ENCODE measurements around the gene TTC17. TPM values are rescaled to one million over a fixed set of nuclear protein-coding genes. Genes with fewer than 3 reads are reported as not detected.

The TTC17 gene
- total RNA-seq, 2 donors from 2014 or later = 103 to 122 TPM

DNA sequence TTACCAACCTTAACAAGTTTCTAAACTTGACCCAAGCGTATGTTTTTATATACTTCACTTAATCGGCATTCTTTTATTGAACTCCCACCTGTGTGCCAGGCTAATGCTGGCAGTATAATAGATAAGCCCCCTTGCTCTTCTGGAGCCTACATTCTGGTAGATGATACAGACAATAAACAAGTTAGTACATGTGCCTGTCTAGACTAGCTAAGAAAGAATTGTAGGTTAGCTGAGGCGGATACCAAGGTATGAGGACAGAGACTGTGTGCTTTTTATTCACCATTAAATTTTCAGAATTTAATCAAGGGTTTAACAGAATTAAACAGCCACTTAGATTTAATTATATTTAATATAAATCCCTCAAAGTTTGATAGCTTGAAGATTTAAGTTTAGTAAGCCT lies 45.7 kb downstream of the TTC17 start:
- Mint-ChIP-seq H3K27me3 (ENCODE audit: insufficient read depth) (no peaks in the 10 kb centered on the region), H3K27ac (no peak overlapping the region), H3K4me1 (no peaks in the 10 kb centered on the region), H3K4me3 (no peak overlapping the region), H3K36me3 (ENCODE audit: low read depth) (peaks cover 69% of the 10 kb centered on the region), H3K9me3 (no peaks in the 10 kb centered on the region)
- no peak overlapping the region for H3K4me3 ChIP-seq (ENCODE audit: low read length)
- no peaks in the 10 kb centered on the region for H3K4me1 ChIP-seq (ENCODE audit: control insufficient read depth, insufficient read depth, low read length)
- no peak for DNase-seq
- no peak overlapping the region for H3K27ac ChIP-seq (ENCODE audit: low read depth, low read length)
- peaks cover 90% of the 10 kb centered on the region for H3K36me3 ChIP-seq (ENCODE audit: control insufficient read depth, insufficient read depth, low read length)
- TF ChIP-seq, protein P1, sequence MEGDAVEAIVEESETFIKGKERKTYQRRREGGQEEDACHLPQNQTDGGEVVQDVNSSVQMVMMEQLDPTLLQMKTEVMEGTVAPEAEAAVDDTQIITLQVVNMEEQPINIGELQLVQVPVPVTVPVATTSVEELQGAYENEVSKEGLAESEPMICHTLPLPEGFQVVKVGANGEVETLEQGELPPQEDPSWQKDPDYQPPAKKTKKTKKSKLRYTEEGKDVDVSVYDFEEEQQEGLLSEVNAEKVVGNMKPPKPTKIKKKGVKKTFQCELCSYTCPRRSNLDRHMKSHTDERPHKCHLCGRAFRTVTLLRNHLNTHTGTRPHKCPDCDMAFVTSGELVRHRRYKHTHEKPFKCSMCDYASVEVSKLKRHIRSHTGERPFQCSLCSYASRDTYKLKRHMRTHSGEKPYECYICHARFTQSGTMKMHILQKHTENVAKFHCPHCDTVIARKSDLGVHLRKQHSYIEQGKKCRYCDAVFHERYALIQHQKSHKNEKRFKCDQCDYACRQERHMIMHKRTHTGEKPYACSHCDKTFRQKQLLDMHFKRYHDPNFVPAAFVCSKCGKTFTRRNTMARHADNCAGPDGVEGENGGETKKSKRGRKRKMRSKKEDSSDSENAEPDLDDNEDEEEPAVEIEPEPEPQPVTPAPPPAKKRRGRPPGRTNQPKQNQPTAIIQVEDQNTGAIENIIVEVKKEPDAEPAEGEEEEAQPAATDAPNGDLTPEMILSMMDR (conservative IDR thresholded peaks at IDR 0.05) = no peak
- 87 to 89% methylated on average over 2 to 3 of the region's 3 CpGs for WGBS, 2 experiments (ENCODE audit: insufficient coverage in 1 of 2, insufficient read length in 1 of 2)
- H3K27me3 ChIP-seq (ENCODE audit: control insufficient read depth, insufficient read depth, low read length, poor library complexity, severe bottlenecking) = no peaks in the 10 kb centered on the region
- no peak overlapping the region for H3K9ac ChIP-seq (ENCODE audit: extremely low read depth, low read length, poor library complexity, severe bottlenecking)
- no peaks in the 10 kb centered on the region for H3K9me3 ChIP-seq (ENCODE audit: control insufficient read depth, low read length)

DNA sequence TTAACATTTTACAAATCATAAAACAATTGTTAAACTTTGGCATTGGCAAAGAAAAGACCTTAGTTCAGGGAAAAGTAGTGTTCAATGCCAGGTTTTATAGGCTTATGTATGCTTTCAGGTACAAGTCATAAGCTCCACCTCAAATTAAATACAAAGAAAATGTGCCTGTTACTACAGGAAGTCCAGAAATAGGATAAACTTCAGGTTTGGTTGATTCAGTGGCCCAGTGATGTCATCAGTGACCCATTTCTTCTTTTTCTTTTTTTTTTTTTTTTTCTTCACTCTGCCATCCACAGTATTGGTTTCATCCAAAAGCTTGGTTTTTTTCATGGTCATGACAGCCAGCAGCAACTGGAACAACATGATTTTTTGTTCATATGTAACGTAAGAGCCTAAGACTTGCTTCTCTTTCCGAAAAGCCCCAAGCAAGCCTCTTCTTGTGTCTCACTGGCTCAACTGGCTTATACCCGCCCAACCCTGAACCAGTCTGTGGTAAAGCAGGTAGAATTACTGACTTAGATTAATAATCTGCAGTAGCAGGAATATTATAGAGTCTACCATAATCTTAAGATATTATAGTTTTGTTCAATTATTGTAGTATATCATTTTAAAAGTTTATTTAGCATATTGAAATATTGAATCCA lies 46.2 kb downstream of the TTC17 start:
- no peak overlapping the region for H3K27ac Mint-ChIP-seq
- DNase-seq = no peak
- Histone ChIP-seq H3K4me3 (ENCODE audit: low read length) (no peak overlapping the region), H3K27me3 (ENCODE audit: control insufficient read depth, insufficient read depth, low read length, poor library complexity, severe bottlenecking) (no peaks in the 10 kb centered on the region), H3K9ac (ENCODE audit: extremely low read depth, low read length, poor library complexity, severe bottlenecking) (no peak overlapping the region), H3K27ac (ENCODE audit: low read depth, low read length) (no peak overlapping the region), H3K4me1 (ENCODE audit: control insufficient read depth, insufficient read depth, low read length) (no peaks in the 10 kb centered on the region), H3K36me3 (ENCODE audit: control insufficient read depth, insufficient read depth, low read length) (peaks cover 89% of the 10 kb centered on the region), H3K9me3 (ENCODE audit: control insufficient read depth, low read length) (no peaks in the 10 kb centered on the region)
- TF ChIP-seq, protein P1 (conservative IDR thresholded peaks at IDR 0.05) = no peak
- H3K9me3 Mint-ChIP-seq = no peaks in the 10 kb centered on the region
- peaks cover 69% of the 10 kb centered on the region for H3K36me3 Mint-ChIP-seq (ENCODE audit: low read depth)
- H3K27me3 Mint-ChIP-seq (ENCODE audit: insufficient read depth) = no peaks in the 10 kb centered on the region
- no peak overlapping the region for H3K4me3 Mint-ChIP-seq
- WGBS, 2 experiments (ENCODE audit: insufficient coverage in 1 of 2, insufficient read length in 1 of 2) = 100% methylated on average over 2 to 3 of the region's 3 CpGs
- H3K4me1 Mint-ChIP-seq = no peaks in the 10 kb centered on the region

DNA sequence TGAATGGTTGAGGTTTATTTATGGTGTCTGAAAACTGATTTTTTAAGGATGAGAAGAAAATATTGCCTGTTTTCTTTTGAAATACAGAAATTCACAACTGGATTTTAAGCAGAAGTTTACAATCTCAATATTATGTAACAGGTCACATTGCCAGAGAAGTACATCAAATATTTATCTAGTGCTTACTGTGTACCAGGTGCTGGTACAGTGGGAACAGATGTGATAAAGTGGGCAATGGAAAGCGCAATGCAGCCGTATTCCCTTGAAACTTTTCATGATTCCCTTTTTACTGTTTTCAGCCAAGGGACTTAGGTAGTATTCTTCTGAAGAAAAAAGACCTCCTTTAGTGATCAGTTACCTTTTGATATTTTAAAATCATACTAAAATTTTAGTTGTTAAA lies 49.6 kb downstream of the TTC17 start:
- Histone ChIP-seq H3K27ac (ENCODE audit: low read depth, low read length) (no peak overlapping the region), H3K36me3 (ENCODE audit: control insufficient read depth, insufficient read depth, low read length) (peaks cover 85% of the 10 kb centered on the region), H3K4me1 (ENCODE audit: control insufficient read depth, insufficient read depth, low read length) (no peaks in the 10 kb centered on the region), H3K27me3 (ENCODE audit: control insufficient read depth, insufficient read depth, low read length, poor library complexity, severe bottlenecking) (no peaks in the 10 kb centered on the region), H3K4me3 (ENCODE audit: low read length) (no peak overlapping the region), H3K9me3 (ENCODE audit: control insufficient read depth, low read length) (no peaks in the 10 kb centered on the region), H3K9ac (ENCODE audit: extremely low read depth, low read length, poor library complexity, severe bottlenecking) (no peak overlapping the region)
- no peak overlapping the region for H3K4me3 Mint-ChIP-seq
- WGBS, 2 experiments (ENCODE audit: insufficient coverage in 1 of 2, insufficient read length in 1 of 2) = 100% methylated on average over 2 of the region's 2 CpGs
- H3K27ac Mint-ChIP-seq = no peak overlapping the region
- TF ChIP-seq, protein P1 (conservative IDR thresholded peaks at IDR 0.05) = no peak
- H3K36me3 Mint-ChIP-seq (ENCODE audit: low read depth) = peaks cover 62% of the 10 kb centered on the region
- H3K4me1 Mint-ChIP-seq = no peaks in the 10 kb centered on the region
- no peak for DNase-seq
- no peaks in the 10 kb centered on the region for H3K27me3 Mint-ChIP-seq (ENCODE audit: insufficient read depth)
- H3K9me3 Mint-ChIP-seq = peaks cover 2% of the 10 kb centered on the region
